Gastrocnemius medialis (tissue), 4 donors: ENCODE results near the gene ATG7.

ENCODE experiments used
- POLR2A ChIP-seq, 2 donors: fragments of 450-650 bp; IDR thresholded peaks; one replicate each; pipeline ENCODE4 v1.6.1; 2017; ENCODE audit warnings: antibody characterized with exemption in 2 of 2, mild to moderate bottlenecking in 2 of 2, moderate library complexity in 2 of 2
- TF ChIP-seq, protein P1 (sequence below), 5 experiments: fragments of 450-650 bp in 3 of 5; fragments of 200-600 bp in 2 of 5; sonication (generic) in 2 of 5; IDR thresholded peaks in 4 of 5; conservative IDR thresholded peaks in 1 of 5; 1 replicate in 4 of 5; 2 replicates in 1 of 5; pipeline ENCODE4 v1.5.1; 2016 to 2019; ENCODE audit warnings: antibody characterized with exemption in 5 of 5, mild to moderate bottlenecking in 3 of 5, moderate library complexity in 3 of 5

DNA sequence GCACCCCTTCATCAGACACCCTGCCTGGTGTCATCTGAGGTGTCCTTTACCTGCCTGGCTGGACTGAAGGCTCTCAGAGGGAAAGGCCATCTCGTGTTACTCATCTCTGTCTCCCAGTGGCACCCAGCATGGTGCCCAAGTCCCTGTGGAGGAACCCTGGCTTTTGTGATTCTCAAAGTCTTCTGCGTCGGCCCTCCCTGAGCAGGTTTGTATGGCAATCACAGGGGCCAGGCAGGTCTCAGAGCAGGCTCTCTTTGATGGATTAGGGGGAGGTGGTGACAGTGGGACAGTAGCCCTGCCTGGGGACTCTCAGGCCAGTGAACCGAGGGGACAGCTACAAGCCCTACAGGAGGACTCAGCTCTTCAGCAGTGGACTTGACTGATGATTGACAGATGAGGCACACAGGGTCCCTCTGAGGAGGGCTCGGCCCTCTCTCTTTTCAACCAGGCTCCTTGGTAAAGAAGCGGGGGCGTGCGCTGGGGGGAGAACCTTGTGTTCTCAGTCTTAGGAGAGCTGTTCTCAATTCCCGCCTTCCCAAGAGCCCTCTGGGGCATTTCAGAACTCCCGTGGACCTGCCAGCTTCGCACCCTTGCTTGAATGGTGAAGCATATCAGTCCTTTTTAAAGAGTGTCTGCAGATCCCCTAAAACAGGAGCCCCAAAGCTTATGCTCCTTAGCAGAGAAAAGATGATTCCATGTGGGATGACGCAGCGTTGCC is 263.2 kb downstream of the ATG7 start:
- TF ChIP-seq, protein P1, sequence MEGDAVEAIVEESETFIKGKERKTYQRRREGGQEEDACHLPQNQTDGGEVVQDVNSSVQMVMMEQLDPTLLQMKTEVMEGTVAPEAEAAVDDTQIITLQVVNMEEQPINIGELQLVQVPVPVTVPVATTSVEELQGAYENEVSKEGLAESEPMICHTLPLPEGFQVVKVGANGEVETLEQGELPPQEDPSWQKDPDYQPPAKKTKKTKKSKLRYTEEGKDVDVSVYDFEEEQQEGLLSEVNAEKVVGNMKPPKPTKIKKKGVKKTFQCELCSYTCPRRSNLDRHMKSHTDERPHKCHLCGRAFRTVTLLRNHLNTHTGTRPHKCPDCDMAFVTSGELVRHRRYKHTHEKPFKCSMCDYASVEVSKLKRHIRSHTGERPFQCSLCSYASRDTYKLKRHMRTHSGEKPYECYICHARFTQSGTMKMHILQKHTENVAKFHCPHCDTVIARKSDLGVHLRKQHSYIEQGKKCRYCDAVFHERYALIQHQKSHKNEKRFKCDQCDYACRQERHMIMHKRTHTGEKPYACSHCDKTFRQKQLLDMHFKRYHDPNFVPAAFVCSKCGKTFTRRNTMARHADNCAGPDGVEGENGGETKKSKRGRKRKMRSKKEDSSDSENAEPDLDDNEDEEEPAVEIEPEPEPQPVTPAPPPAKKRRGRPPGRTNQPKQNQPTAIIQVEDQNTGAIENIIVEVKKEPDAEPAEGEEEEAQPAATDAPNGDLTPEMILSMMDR (IDR thresholded peaks at IDR 0.05 in 4 of 5, conservative IDR thresholded peaks at IDR 0.05 in 1 of 5), result no peak
- TF ChIP-seq POLR2A (IDR thresholded peaks at IDR 0.05), result no peak
